NB4 (cell line): ENCODE data around the gene ETV6.

ENCODE experiments used
- CTCF ChIP-seq: IDR thresholded peaks from one replicate; pipeline ENCODE4 v1.5.1; 2012; ENCODE audit warnings: low read depth, low read length
- MAX ChIP-seq: IDR thresholded peaks from 2 replicates; pipeline ENCODE4 v1.6.1; 2011; ENCODE audit warnings: low read depth, low read length
- POLR2A ChIP-seq: IDR thresholded peaks from 2 replicates; pipeline ENCODE4 v1.6.1; 2011; ENCODE audit warnings: mild to moderate bottlenecking; ENCODE audit not compliant: insufficient read length; ENCODE audit errors: extremely low read depth

DNA sequence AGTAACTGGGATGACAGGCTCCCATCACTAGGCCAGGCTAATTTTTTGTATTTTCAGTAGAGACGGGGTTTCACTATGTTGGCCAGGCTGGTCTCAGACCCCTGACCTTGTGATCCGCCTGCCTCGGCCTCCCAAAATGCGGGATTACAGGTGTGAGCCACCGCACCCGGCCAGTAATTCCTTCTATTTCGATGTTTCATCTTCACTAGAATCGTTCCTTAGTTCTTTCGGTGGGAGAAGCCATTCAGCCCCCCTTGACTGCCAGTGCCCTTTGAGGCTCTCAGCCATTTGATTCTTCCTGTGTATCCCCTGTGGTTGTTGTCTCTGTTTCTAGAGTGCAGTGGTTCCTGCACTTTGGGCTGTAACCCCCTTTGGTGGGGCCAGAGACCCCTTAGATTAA lies 174.1 kb downstream of the ETV6 start:
- no peak for TF ChIP-seq POLR2A
- TF ChIP-seq CTCF: no peak
- no peak for TF ChIP-seq MAX
